BLaER1 (cell line): Measurements from ENCODE around the gene HLA-DQB2.
"Not testable (repeated sequence)": the region's sequence is repeated elsewhere in the genome, so short reads cannot be mapped to it uniquely, and the experiment has no call there.

Experiments used
- H3K27ac ChIP-seq: shearing (Covaris generic); formaldehyde crosslinking; 2 replicates; pipeline ENCODE4 v1.8.1; 2022
- H3K27me3 ChIP-seq: shearing (Covaris generic); formaldehyde crosslinking; 2 replicates; pipeline ENCODE4 v1.8.1; 2022
- H3K36me3 ChIP-seq: shearing (Covaris generic); formaldehyde crosslinking; 2 replicates; pipeline ENCODE4 v1.8.1; 2022
- H3K4me1 ChIP-seq: shearing (Covaris generic); formaldehyde crosslinking; 2 replicates; pipeline ENCODE4 v1.8.1; 2022
- H3K4me2 ChIP-seq: shearing (Covaris generic); formaldehyde crosslinking; 2 replicates; pipeline ENCODE4 v1.8.1; 2022
- H3K4me3 ChIP-seq: shearing (Covaris generic); formaldehyde crosslinking; 2 replicates; pipeline ENCODE4 v1.8.1; 2022
- H3K9ac ChIP-seq: shearing (Covaris generic); formaldehyde crosslinking; 2 replicates; pipeline ENCODE4 v1.8.1; 2022
- H3K9me3 ChIP-seq: shearing (Covaris generic); formaldehyde crosslinking; 2 replicates; pipeline ENCODE4 v1.8.1; 2022
- H4K20me1 ChIP-seq: shearing (Covaris generic); formaldehyde crosslinking; 2 replicates; pipeline ENCODE4 v1.8.1; 2022
- Cebpa-rat ChIP-seq: shearing (Covaris generic); IDR thresholded peaks from 2 replicates; pipeline ENCODE4 v1.8.1; 2022

HLA-DQB2 gene

GRCh38 chr6:32790306-32790705 is 27.0 kb upstream of the HLA-DQB2 start:
- Histone ChIP-seq H3K4me1 (peaks cover 35% of the 10 kb centered on the region), H3K4me3 (no peak overlapping the region), H3K27me3 (no peaks in the 10 kb centered on the region), H4K20me1 (no peaks in the 10 kb centered on the region), H3K36me3 (no peaks in the 10 kb centered on the region), H3K9me3 (no peaks in the 10 kb centered on the region), H3K9ac (no peak overlapping the region), H3K4me2 (no peak overlapping the region), H3K27ac (no peak overlapping the region)
- TF ChIP-seq Cebpa-rat: no peak

GRCh38 chr6:32785781-32786533 is 22.6 kb upstream of the HLA-DQB2 start:
- no peaks in the 10 kb centered on the region for H3K27me3 ChIP-seq
- 0 out of 2 replicates have a peak, but pooled peaks cover 4% of the 10 kb centered on the region for H3K4me1 ChIP-seq
- H3K4me2 ChIP-seq: no peak overlapping the region
- H4K20me1 ChIP-seq: no peaks in the 10 kb centered on the region
- no peaks in the 10 kb centered on the region for H3K36me3 ChIP-seq
- no peak overlapping the region for H3K9ac ChIP-seq
- no peak overlapping the region for H3K4me3 ChIP-seq
- TF ChIP-seq Cebpa-rat: peak; percentile 72
- H3K9me3 ChIP-seq: no peaks in the 10 kb centered on the region
- no peak overlapping the region for H3K27ac ChIP-seq

GRCh38 chr6:32782923-32783322 is 19.6 kb upstream of the HLA-DQB2 start:
- not testable (repeated sequence) for H3K4me1 ChIP-seq, H3K27ac ChIP-seq, H3K9ac ChIP-seq, H3K4me3 ChIP-seq, H3K36me3 ChIP-seq, H4K20me1 ChIP-seq, H3K27me3 ChIP-seq, H3K4me2 ChIP-seq, H3K9me3 ChIP-seq

GRCh38 chr6:32779036-32779435 is 15.7 kb upstream of the HLA-DQB2 start:
- Histone ChIP-seq H3K9me3 (no peaks in the 10 kb centered on the region), H3K4me2 (no peak overlapping the region), H3K27me3 (no peaks in the 10 kb centered on the region), H3K4me1 (no peaks in the 10 kb centered on the region), H3K27ac (no peak overlapping the region), H3K36me3 (no peaks in the 10 kb centered on the region), H4K20me1 (no peaks in the 10 kb centered on the region), H3K9ac (no peak overlapping the region), H3K4me3 (no peak overlapping the region)
- no peak for TF ChIP-seq Cebpa-rat

GRCh38 chr6:32775071-32775470 is 11.7 kb upstream of the HLA-DQB2 start:
- H3K36me3 ChIP-seq: no peaks in the 10 kb centered on the region
- H3K27me3 ChIP-seq: no peaks in the 10 kb centered on the region
- no peak overlapping the region for H3K27ac ChIP-seq
- no peaks in the 10 kb centered on the region for H4K20me1 ChIP-seq
- H3K9me3 ChIP-seq: no peaks in the 10 kb centered on the region
- TF ChIP-seq Cebpa-rat: no peak
- H3K4me2 ChIP-seq: no peak overlapping the region
- no peak overlapping the region for H3K9ac ChIP-seq
- no peaks in the 10 kb centered on the region for H3K4me1 ChIP-seq
- no peak overlapping the region for H3K4me3 ChIP-seq

GRCh38 chr6:32774426-32774825 is 11.1 kb upstream of the HLA-DQB2 start:
- no peak overlapping the region for H3K4me2 ChIP-seq
- H3K27me3 ChIP-seq: no peaks in the 10 kb centered on the region
- H3K4me1 ChIP-seq: no peaks in the 10 kb centered on the region
- no peak for TF ChIP-seq Cebpa-rat
- H3K36me3 ChIP-seq: no peaks in the 10 kb centered on the region
- no peaks in the 10 kb centered on the region for H4K20me1 ChIP-seq
- H3K27ac ChIP-seq: no peak overlapping the region
- no peaks in the 10 kb centered on the region for H3K9me3 ChIP-seq
- H3K9ac ChIP-seq: no peak overlapping the region
- H3K4me3 ChIP-seq: no peak overlapping the region

- H3K9ac ChIP-seq: no peak overlapping the region
- no peak overlapping the region for H3K4me2 ChIP-seq
- H3K36me3 ChIP-seq: no peaks in the 10 kb centered on the region
- no peaks in the 10 kb centered on the region for H4K20me1 ChIP-seq
- no peak overlapping the region for H3K4me3 ChIP-seq
- no peaks in the 10 kb centered on the region for H3K9me3 ChIP-seq
- H3K4me1 ChIP-seq: no peaks in the 10 kb centered on the region
- H3K27me3 ChIP-seq: no peaks in the 10 kb centered on the region
- no peak overlapping the region for H3K27ac ChIP-seq
- TF ChIP-seq Cebpa-rat: no peak
Measured at GRCh38 chr6:32772656-32773055, 9.3 kb upstream of the HLA-DQB2 start.

GRCh38 chr6:32764048-32764447 is 716 bp upstream of the HLA-DQB2 start:
- no peak for TF ChIP-seq Cebpa-rat
- no peak overlapping the region for H3K9ac ChIP-seq
- no peaks in the 10 kb centered on the region for H3K36me3 ChIP-seq
- H4K20me1 ChIP-seq: no peaks in the 10 kb centered on the region
- H3K27me3 ChIP-seq: no peaks in the 10 kb centered on the region
- H3K27ac ChIP-seq: no peak overlapping the region
- H3K4me3 ChIP-seq: no peak overlapping the region
- no peaks in the 10 kb centered on the region for H3K4me1 ChIP-seq
- no peak overlapping the region for H3K4me2 ChIP-seq
- no peaks in the 10 kb centered on the region for H3K9me3 ChIP-seq

GRCh38 chr6:32761548-32761947 is 1.8 kb downstream of the HLA-DQB2 start:
- Histone ChIP-seq H3K9ac (no peak overlapping the region), H3K4me2 (no peak overlapping the region), H3K27me3 (no peaks in the 10 kb centered on the region), H3K9me3 (no peaks in the 10 kb centered on the region), H3K36me3 (no peaks in the 10 kb centered on the region), H3K27ac (no peak overlapping the region), H3K4me1 (no peaks in the 10 kb centered on the region), H3K4me3 (no peak overlapping the region), H4K20me1 (no peaks in the 10 kb centered on the region)
- TF ChIP-seq Cebpa-rat: no peak

GRCh38 chr6:32761072-32761471 is 2.3 kb downstream of the HLA-DQB2 start:
- H3K9ac ChIP-seq: no peak overlapping the region
- no peak overlapping the region for H3K4me2 ChIP-seq
- H3K9me3 ChIP-seq: no peaks in the 10 kb centered on the region
- no peaks in the 10 kb centered on the region for H3K36me3 ChIP-seq
- TF ChIP-seq Cebpa-rat: no peak
- H3K27me3 ChIP-seq: no peaks in the 10 kb centered on the region
- H4K20me1 ChIP-seq: no peaks in the 10 kb centered on the region
- H3K4me1 ChIP-seq: no peaks in the 10 kb centered on the region
- H3K4me3 ChIP-seq: no peak overlapping the region
- H3K27ac ChIP-seq: no peak overlapping the region

GRCh38 chr6:32759669-32760068 is 3.7 kb downstream of the HLA-DQB2 start:
- Histone ChIP-seq H3K27me3 (no peaks in the 10 kb centered on the region), H3K9ac (no peak overlapping the region), H4K20me1 (no peaks in the 10 kb centered on the region), H3K4me1 (no peaks in the 10 kb centered on the region), H3K9me3 (no peaks in the 10 kb centered on the region), H3K36me3 (no peaks in the 10 kb centered on the region), H3K4me3 (no peak overlapping the region), H3K4me2 (no peak overlapping the region), H3K27ac (no peak overlapping the region)
- TF ChIP-seq Cebpa-rat: no peak
